GM12872 (cell line): ENCODE results near the gene CGB3.

Experiments
- TF ChIP-seq, protein P1 (sequence below): IDR thresholded peaks from 3 replicates; pipeline ENCODE4 v1.5.1; 2011; ENCODE audit warnings: low read depth, mild to moderate bottlenecking, low read length, moderate library complexity; ENCODE audit not compliant: insufficient read depth

CGB3 gene

DNA sequence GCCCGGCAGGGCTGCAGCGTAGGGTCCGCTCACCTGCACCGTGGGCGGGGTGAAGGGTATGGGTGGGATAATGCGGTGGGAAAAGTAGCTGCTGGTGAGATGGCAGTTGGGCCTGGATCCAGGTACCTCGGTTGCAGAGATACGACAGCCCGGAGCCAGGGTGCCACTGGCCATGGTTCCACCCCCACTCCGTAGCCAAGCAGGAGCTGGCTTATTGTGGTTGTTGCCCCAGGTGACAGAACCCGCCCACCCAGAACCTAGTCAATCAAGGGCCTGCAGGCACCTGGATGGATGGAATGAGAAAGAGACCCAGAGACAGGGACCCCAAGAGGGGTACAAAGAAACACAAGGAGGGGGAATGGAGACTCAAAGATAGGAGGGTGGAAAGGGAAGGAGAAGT, 3.8 kb downstream of the CGB3 start:
- TF ChIP-seq, protein P1, sequence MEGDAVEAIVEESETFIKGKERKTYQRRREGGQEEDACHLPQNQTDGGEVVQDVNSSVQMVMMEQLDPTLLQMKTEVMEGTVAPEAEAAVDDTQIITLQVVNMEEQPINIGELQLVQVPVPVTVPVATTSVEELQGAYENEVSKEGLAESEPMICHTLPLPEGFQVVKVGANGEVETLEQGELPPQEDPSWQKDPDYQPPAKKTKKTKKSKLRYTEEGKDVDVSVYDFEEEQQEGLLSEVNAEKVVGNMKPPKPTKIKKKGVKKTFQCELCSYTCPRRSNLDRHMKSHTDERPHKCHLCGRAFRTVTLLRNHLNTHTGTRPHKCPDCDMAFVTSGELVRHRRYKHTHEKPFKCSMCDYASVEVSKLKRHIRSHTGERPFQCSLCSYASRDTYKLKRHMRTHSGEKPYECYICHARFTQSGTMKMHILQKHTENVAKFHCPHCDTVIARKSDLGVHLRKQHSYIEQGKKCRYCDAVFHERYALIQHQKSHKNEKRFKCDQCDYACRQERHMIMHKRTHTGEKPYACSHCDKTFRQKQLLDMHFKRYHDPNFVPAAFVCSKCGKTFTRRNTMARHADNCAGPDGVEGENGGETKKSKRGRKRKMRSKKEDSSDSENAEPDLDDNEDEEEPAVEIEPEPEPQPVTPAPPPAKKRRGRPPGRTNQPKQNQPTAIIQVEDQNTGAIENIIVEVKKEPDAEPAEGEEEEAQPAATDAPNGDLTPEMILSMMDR: no peak

DNA sequence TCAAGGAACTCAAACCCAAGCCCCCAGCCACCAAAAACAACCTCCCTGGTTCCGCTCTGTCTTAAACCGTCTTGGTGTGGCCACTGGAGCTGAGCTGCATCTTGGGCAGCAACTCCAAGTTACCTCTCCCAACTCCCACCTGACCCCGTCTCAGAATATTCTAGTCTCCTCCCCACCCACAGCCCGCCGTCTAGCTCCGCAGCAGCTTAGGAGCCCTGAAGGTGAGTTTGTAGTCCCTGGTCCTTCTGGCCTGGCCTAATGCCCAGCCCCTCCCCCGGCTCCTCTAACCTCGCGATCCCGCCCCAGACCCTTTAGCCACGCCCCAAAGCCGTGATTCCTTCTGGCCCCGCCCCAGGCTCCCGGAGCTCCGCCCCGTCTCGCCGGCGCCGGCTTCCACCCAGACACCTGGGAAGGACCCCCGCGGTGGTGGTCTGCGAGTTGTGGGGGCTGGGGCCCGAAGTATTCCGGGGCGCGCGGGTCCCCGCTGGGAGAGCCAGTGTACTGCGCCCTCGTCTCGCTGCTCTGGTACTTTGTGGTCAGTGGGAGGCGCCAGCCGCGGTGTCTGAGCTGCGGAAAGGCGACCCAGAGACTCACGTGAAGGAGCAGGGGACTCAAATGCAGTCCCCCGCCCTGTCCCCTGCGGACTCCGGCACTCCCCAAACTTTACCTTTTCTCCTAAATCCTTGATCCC, 4.7 kb downstream of the CGB3 start:
- TF ChIP-seq, protein P1: peak; percentile 21; the same call in 1 of the 3 replicates

DNA sequence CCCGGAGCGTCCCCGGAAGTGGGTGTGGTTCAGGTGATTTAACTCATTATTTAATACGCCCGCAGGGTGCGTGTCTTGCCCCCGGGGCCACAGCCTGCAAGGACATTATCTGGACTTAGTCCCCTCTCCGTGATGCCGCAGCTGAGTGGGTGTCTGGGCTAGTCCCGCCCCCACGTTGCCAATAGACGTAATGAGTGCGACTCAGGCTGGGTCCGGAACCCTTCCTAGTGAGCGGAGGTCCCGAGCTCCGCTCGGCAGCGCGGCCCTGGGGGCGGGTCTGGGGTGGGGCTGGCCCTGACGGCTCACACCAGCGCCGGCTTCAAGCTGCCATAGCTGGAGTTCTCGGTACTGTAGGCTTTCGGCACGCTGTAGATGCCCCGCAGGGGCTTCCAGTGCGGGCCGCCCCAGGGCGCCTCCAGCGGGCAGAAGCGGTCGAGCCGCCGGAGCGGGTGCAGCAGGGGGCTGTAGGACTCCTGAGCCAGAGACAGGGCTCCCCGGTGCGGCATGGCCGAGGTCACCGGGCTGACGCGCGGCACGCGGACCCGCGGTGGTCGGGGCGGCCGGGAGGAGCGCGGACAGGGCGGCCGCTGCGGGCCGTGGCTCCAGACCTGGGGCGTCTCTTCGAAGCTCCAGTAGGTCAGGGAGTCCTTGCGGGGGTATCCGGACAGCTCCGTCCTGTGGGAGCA, 6.3 kb downstream of the CGB3 start:
- TF ChIP-seq, protein P1: peak; percentile 70

DNA sequence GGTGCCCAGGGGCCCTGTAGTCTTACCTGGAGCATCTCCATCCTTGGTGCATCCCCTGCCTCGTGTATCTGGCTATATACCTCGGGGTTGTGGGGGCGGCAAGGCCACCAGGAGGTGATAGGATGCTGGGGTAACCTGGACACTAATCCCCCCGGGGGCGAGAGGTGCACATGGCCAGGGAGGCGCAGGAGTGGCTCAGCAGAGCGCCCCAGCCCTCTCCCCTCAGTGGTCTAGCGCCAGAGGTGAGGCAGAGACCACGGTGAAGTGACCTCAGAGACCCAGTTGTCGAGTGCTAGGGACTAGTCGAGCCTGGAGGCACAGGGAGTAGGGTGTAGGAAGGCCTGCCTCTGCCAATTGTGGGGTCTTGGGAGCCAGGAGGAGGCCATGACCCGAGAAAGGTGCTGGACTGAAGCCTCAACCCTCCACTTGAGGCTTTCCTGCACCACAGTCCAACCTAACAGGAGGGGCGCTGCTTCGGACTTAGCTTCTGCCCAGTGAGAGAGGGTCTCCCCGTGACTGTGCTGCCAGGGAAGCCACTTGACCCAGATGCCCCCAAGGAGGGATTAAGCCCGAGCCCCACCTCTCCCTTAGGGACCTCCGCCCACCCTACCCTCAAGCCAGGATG, 7.0 kb downstream of the CGB3 start, which contains the start of gene LHB:
LHB (minus strand) TSS at position 51 of the 625 bp plus-strand sequence; CDS start at position 41, 10 bp downstream.
- TF ChIP-seq, protein P1: no peak

DNA sequence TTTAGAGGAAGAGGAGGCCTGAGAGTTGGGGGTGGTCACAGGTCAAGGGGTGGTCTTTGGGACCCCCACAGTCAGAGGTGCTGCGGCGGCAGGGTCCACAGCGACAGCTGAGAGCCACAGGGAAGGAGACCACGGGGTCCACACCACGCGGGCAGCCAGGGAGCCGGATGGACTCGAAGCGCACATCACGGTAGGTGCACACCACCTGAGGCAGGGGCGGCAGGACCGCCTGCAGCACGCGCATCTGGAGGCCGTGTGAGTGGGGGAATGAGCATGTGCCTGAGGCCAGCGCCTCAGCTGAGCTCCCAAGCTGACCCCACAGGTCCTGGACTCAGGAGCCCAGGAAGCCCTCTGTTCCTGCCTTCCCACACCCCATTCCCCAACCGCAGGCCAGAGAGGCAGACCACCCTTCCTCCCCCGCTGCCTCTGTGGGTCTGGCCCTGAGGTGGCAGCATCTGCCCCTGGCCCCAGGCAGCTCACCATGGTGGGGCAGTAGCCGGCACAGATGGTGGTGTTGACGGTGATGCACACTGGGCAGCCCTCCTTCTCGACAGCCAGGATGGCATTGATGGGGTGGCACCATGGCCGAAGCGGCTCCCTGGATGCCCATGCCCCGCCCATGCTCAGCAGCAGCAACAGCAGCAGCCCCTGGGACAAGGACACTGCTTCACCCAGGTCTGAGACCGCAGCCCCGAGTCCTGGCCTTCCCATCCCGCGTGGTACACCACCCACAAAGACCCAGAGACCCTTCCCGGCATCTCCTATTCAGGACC, 7.9 kb downstream of the CGB3 start:
- TF ChIP-seq, protein P1: no peak

DNA sequence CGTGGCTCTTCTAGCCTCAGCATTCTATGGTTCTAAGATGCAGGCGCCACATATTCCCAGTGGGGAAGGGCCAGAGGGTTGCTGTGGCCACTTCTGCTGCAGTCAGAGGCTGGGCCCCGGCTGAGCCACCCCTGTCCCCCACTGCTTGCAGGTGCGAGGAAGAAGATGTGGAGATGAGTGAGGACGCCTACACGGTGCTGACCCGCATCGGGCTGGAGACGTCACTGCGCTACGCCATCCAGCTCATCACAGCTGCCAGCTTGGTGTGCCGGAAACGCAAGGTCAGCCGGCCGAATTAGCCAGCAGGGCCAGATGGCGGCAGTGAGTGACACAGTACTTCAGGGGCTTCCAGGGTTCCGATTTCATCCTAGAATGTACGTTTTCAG, 9.3 kb downstream of the CGB3 start:
- TF ChIP-seq, protein P1: no peak
